ENCODE measurements around the gene FSTL4.

Gene FSTL4

DNA sequence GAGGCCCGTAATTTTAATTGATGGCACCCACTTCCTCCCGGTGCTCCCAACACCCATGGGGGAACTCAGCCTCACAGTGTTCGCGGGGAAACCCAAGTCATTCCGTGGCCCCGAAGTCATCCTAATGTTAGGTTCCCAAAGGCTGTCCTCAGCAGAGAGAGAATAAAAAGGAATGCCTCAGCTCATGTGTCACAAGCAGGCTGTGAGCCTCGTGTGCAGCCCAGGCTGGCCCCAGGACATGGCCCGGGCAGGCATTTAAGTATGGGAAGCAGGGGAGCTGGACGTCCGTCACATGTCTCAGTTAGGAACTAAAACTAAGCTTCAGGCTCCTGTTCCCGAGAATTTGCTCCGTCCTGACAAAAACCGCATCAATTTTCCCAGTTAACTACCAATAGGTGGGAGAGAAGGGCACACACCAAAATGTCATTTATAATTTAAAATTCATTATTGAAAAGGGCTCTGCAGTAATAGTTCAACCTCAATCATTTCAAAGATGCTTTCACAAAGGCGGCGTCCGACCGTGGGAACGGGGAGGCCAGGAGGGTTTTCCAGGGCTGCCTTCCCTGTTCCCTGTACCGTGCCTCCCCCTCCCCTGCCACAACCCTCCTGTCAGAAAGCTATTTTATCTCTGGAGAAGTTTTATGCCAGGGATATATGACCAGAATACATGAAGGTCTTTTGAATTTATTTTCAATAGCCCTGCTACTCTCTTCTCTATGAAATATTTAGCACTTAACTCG lies 137.3 kb downstream of the FSTL4 start:
- no peak for DNase-seq

DNA sequence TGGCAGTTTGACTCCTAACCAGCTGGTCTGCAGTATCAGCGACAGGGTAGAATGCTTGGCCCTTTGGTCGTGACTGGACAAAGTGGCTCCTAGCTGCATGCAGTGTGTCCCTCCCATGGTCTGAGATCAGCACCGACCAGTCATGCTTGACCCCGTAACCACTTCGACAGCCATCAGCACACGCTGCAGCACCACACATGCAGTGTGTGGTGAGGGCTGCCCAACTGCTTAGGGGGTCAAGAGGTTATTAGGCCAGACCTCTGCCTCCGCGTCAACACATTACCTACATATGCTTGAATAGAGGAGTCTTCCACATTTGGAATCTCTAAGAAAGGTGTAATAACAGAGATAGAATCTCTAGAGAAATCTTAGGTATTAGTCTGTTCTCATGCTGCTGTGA lies 139.1 kb downstream of the FSTL4 start:
- no peak for DNase-seq

DNA sequence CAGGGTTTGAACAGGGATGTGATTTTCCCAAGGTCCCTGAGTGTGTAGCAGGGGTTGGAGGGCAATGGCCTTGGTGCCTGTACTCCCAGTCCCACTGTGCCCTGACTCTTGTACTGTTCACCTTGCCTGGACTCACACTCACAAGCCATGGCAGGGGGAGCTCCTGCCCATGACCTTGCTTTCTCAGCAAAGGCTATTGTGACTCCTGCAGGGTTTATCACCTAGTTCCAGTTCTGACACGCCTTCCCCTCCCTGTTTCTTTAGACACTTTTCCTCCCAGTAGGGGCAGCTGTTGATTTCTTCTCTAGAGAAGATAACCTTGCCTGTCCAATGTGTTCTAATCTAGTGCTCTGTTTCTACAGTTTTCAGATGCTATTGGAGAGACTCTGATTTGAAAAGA lies 139.5 kb downstream of the FSTL4 start:
- DNase-seq, result peak; percentile 54

DNA sequence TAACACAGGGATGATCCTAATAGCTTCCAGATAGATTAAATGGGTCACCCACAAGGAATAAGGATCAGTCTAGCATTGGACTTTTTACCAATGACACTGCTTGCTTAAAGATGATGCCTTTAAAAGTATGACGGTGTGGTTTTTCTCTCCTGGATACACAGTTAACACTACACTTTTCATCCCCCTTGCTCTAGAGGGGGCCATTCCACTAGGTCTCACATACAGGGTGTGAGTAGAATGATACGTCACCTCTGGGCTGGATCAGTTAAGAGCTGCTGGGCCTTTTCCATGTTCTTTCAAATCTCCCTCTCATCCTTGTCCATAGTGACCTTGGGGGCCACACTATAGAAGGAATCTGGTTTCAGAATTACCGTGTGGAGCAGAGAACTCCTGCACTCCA lies 140.6 kb downstream of the FSTL4 start:
- no peak for DNase-seq

DNA sequence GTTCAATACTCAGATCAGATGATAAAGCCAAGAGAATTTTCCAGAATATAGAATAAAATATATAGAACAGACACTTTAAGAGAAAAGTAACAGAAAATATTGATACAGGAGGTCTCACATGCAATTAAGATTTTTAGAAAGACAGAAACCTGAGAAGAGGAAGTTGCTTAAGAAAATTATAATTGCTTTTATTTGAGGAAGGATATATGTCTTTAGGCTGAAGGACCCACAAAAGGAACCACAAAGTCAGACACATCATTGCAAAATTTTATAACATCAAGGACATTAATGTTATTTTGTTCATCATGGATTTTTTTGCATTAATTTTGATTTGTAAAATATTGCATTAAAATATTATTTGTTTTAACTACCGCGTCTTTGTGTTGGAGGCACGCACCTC lies 141.5 kb downstream of the FSTL4 start:
- DNase-seq, result peak; percentile 46

DNA sequence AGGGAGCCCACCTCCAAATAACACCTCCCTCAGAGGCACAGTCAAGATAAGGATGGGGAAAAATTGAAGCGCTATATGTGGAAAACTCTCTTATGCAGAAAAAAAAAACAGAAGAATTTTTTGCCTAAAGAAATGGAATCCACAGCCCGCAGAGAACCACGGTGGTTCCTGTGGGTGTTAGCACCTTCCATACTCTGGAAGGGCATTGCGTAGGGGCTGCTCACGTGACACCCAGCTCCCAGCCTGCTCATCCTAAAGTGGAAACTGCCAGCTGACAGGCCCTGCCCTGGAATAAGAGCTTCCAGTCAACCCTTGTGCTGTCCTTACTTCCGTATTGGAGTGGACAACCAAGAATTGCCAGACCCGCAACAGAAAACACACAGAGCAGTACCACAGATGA lies 142.5 kb downstream of the FSTL4 start:
- DNase-seq, result no peak

DNA sequence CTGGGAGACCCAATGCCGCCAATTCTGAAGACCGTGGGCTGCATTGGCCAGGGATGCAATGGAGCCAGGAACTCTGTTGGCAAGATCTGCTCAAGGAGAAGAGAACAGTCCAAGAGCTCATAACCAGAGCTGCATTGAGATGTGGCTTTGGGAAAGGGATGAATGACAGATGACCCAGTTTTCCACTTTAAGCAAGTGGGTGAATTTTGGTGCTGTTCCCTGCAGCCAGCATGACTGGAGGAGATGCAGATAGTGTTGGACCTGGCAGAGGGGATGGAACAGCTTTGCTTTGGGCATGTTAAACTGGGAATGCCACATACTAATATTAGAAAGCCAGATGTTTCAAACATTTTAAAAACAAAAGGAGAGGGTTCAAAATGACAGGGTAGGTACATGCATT lies 143.1 kb downstream of the FSTL4 start:
- no peak for DNase-seq

DNA sequence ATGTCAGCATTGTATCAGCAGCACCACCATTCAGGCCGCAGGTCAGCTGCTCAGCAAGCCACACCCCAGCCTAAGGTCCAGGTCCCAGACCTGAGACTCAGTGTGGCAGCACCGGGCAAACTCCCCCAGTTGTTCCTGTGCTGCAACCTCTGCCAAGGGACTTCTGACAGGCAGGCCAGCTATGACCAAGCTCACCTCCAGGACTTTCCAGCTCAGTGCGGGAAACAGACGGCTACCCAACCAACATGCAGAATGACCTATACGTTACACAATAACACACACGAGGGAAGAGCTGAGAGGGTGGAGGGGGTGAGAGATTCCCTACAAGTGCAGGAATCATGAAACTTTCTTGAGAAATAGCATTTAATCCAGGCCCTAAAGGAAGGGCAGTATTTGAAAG lies 143.7 kb downstream of the FSTL4 start:
- DNase-seq, result no peak

DNA sequence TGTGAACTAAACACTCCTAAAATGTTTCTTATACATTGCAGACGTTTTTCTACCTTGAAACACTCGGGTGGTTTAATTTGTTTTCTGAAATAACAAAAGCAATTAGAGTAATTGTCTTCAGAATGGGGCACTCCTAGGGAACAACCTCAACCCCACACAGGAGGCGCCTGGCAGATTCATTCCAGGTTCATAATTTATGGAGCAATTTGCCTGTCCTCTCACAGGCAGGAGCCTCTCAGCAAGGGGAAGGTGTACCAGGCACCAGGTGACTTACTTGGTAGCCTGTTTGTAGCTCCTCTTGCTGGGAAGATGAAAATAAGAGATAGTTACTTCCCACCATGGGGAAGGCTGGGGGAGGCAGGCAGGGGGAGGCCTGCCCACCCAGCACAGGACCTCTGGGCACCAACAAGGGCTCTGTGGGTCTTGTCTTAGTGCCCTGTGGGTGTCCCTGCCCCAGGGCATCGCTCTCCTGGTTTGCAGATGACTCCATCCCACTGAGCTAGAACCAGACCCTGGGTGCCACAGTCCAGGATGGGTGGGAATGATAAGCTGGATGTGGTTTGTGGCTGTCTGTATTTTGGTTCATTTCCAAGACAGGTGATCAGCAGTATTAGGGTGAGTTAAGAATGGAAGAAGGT lies 144.4 kb downstream of the FSTL4 start:
- DNase-seq, result no peak

DNA sequence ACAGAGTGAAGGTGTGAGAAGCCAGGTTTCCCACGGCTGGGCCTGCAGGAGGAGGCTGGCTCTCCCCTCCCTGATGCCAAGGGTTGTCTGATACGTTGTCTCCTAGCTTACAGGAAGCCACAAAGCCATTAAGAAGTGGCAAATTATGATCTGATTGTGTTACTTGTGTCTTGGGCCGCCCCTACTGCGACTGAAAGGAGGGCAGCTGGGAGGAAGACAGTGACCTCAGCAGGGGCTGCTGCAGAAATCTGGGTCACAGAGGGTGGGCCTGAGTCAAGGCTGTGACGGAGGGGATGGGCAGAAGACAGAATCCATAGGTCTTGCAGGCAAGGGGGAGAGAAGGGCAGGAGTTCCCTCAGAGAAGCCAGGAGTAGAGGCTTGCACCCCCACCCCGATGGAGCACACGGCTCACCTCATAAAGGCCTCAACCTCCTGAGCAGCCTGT lies 145.0 kb downstream of the FSTL4 start:
- DNase-seq, result peak; percentile 37

DNA sequence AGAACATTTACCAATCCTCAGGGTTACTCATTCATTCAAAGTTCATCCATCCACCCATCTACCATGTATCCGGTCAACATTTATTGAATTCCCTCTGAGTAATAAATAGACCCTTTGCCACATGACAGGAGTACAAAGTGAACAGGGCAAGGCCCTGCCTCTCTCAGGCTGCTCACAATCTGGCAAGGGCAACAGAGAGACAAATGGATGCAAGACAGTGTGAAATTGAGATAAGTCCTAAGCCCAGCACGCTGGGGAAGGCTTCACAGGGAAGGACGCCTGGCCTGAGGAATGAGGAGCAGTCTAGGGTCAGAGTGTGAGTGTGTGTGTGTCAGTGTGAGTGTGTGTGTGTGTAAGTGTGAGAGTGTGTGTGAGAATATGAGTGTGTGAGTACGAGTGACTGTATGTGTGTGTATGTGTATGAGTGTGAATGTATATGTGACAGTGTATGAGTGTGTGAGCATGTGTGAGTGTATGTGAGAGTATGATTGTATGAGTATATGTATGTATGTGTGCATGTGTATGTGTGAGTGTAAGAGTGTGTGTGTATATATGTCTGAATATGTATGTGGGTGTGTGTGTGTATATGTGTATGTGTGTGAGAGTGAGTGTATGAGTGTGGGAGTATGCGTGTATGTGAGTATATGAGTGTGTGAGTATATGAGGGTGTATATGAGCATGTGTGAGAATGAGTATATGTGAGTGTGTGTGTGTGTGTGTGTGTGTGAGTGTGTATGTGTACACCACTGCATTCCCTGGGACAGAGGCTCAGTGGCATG lies 145.6 kb downstream of the FSTL4 start:
- no peak for DNase-seq

DNA sequence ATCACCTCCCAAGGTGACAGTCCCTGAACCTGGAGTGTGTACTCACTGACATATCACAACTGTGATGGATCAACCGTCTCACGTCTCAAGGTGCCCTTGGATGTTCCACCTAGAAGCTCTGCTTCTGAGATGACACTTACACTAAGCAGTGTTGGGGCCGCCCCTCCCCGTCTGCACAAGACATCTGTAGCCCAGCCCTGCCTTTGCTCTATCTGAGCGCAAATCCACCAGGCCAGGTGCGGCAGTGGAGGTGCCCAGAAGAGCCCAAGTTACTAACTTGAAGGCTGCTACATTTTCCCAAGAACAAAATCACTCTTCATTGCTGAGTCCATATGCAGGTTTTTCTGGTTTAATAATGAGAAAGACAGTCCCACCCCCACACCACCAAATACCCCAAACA lies 148.3 kb downstream of the FSTL4 start:
- DNase-seq, result no peak

DNA sequence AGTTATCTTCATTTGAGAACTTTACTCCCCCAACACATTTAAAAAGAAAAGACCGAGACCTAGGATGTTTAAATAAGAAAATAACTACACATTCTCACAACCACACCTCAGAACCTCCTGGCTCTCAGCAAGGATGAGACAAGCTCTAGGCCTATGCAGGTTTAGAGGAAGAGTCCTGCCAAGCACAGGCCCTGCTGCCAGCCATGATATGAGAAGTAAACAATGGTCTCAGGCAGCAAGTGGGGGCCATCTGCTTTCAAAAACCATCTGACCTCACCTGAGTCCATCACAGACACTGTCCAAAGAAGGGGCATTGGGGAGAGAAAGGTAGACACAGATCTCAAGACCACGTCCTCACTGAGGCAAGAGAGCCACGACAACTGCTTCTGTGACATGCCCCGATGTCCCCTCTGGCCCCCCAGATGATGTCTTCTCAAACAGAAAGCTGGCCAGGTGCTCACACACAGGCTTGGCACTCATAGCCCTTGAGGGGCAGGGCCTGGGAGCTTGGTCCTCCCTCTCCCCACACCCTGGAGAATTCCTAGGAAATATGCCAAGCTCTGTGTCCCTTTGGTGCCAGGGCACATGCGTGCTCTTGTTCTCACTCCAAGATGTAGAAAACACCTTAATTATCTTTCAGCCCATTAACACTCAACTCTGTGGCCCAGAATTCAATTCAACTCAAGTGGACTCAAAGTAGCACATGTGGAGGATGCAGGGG lies 150.4 kb downstream of the FSTL4 start:
- no peak for DNase-seq

DNA sequence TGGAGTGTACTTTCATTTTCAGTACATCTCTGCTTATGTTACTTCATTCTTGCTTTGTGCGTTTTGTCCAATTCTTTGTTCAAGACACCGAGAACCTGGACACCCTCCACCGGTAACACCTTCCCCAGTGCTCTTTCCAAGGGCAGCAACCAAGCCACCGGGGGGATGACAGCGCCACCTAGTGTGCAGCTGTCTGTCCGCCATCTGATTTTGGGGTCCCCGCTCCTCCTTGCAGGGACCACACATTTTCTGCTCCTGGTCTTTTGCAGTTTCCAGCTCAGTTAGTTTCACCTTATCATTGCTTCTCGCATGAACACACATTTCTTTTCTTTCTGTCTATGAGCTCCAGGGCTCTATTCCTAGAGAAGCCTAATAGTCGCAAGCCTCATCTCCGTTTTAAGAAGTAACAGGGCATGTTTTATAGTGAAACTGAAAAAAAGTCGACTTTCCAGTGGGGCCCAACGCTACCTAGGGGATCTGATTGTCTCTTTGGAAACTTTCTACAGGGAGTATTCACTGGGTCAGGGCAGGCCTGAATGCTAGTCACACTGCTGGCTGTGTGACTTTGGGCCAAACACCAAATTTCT lies 152.1 kb downstream of the FSTL4 start:
- DNase-seq, result peak; percentile 50

DNA sequence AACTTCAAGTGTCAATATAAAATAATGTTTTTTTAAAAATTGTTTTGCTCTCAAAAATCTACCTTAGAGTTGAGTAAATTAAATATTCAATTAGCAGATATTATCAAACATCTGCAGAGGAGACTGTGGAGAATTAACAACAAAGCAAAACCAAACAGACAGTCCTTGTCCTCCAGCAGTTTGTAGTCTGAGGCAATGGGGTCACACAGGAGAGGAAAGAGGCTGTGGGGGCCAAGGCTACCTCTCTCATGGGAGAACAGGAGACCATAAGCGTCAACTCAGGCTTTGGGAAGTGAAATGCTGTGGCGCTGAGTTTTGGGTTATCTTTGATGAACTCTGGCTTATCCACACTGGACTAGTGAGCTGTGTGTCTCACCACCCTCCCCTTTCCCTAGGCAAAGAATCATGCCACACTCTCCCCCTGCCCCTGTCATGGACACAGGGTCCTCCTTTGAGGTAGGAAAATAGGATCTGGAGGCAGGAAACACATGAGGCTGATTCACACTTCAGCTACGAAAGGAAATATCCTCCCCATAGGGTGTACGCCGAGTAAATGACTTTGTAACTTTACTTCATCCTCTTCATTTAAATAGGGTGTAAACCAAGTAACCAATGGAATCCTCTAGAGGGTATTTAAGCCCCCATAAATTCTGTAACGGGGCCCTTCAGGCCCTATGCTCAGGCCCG lies 152.7 kb downstream of the FSTL4 start:
- DNase-seq, result no peak

DNA sequence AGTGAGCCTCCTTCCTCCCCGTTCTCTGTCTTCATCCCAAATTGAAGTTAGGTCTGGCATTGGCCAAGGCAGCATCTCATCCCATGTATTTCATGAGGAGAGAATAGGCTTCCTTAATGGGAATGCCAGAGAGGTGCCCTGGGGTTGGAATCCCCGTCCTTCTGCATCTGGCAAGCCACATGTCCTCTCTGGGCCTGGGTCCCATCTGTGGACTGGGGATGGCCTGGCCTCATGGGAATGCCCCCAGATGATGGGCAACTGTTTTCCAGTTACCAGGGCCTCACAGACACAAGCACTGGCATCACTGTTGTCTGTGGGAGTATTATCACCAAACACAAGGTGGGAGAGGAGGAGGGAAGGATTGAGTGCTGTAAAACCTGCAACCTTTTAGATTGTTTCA lies 153.9 kb downstream of the FSTL4 start:
- no peak for DNase-seq

DNA sequence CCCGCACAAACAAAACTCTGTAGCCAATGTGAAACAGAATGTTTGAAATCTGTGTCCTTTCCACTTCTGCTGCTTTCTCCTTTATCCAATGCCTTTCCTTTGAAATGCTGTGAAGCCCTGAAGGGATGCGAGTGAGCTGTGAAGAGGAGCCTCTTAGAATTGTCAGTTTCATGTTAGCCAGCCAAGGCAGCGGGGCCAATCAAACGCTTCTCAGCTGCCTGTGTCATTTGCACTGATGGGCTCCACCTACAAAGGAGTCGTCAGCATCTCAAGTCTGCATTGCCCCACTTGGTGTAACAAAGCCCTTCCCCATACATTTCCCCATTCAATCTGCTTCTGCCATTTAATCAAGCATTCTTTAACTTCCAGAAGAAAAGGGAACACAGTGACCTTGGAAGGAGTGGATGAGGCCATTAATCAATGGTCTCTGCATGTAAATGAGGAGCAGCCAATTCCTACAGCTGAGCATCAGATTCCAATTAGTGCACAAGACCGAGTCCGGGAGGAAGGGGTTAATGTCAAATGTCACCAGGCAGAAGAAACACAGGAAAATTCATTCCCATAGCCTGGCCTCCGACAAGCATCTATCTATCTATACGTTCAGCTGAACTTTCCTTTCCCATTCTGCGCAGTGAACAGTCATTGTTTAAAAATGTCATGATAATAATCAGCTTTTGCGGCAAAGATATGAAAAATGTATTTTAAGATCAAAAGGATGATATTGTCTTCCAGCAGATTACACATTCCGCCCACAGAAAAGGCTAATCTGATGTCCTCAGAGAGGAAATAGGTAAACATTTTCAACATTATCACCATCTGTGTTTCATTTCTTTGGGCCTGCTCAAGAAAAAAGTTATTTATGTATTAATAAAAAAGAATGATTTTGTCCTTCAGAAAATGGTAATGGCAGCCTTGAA lies 154.6 kb downstream of the FSTL4 start:
- peak; percentile 54 for DNase-seq

DNA sequence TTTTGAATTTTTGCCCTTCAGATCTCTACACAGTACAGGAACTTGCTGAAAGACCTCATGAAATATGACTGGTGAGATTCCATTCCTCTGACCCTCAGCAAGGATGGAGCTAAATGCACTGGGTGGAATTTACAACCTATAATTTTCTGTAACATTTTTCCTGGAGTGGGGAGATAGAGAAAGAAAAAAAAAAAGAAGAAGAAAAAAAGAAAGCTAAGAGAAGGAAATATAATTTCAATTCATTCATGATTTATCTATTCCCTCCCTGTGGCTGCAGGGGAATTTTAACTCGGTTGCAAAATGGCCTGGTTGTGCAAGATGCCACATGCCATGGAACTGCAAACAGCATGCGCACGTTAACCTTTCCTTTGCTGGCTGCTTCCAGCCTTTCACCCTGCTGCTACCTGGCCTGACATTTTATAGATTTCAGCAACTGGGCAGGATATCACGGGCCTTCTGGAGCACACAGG lies 155.4 kb downstream of the FSTL4 start:
- peak; percentile 32 for DNase-seq

DNA sequence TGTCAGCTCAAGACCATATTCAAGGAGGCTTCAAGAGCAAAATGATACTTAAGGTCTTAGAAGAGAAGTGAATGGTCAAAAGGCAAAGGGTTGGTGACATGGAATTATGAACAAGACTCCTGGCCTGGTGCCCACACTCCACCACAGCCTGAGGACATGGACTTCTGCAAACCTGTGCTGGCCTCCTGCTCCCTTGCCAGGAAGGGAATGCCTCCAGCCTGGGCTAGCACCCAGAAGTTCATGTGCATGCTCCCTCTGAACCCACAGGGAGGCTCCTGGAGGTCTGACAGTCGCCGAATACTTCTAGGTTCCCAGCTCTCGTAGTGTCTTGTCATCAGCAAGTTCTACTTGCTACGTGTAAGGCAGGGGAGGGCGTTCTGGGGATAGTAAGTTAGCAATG lies 156.7 kb downstream of the FSTL4 start:
- no peak for DNase-seq

DNA sequence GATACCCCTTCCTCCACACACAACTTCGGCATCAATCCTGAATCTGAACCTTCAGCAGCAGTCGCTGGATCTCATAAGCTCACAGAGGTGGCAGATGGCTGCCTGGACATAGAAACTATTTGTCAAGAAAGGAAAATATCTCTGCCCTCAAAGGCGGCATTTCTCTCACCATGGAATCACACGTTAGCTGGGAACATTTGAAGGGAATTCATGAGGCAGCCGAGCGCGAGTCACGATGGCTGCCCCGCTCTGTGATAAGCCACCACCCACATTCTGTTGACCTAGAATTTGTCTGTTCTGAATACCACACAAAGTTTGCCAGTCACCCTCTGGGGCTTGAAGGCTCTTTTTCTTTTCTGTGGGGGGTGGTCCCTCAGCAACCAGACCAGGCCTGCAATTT lies 157.9 kb downstream of the FSTL4 start:
- no peak for DNase-seq

DNA sequence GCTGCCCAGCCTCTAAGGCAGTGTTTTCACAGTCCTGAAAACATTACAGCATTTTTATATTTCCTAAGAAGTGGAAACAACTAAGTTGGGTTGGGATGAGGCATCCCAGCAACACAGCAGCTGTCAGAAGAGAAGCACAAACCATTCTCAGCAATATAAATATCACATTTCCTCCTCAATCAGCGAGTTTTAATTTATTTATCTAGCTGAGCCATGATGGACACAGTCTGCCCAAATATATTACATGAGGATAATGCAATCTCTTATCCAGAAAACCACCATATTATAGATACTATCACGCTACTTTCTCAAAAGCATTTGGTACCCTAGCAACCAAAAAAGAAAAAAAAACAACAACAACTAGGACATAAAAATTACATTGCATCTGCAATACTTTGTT lies 158.5 kb downstream of the FSTL4 start:
- DNase-seq, result no peak
